Left lung (tissue), 10 donors: Measurements from ENCODE around the gene RPS19. TPM values are rescaled to one million over a fixed set of nuclear protein-coding genes. Genes with fewer than 3 reads are reported as not detected.

Experiments
- ATAC-seq: fragments of 200-7000 bp; cut with Tn5 transposase; one replicate; pipeline ENCODE4 v1.9.1; 2020; ENCODE audit warnings: moderate library complexity
- DNase-seq, 4 donors: peaks; one replicate each; pipeline ENCODE4 v3.0.0-alpha.2; 2013 to 2020
- H3K27ac ChIP-seq, 2 donors: fragments of 200-600 bp; sonication (generic) in 1 of 2; one replicate each; pipeline versions ENCODE4 v1.5.0 to v1.8.0; 2020 to 2021
- H3K27me3 ChIP-seq, 2 donors: fragments of 200-600 bp; sonication (generic) in 1 of 2; one replicate each; pipeline versions ENCODE4 v1.5.0 to v1.8.0; 2020 to 2021
- H3K36me3 ChIP-seq, 2 donors: fragments of 200-600 bp; sonication (generic) in 1 of 2; one replicate each; pipeline versions ENCODE4 v1.5.0 to v1.8.0; 2020 to 2021
- H3K4me1 ChIP-seq, 2 donors: fragments of 200-600 bp; one replicate each; pipeline ENCODE4 v1.8.0; 2021
- H3K4me3 ChIP-seq, 2 donors: fragments of 200-600 bp; sonication (generic) in 1 of 2; one replicate each; pipeline versions ENCODE4 v1.5.0 to v1.8.0; 2020 to 2021; ENCODE audit warnings: mild to moderate bottlenecking in 1 of 2
- H3K9me3 ChIP-seq, 2 donors: fragments of 200-600 bp; sonication (generic) in 1 of 2; one replicate each; pipeline versions ENCODE4 v1.5.0 to v1.8.0; 2020 to 2021
- intact Hi-C, 2 donors: fragments of 100-400 bp; cut with DNase I; formaldehyde crosslinking; loops; one replicate each; pipeline versions ENCODE4 v1.11.2 to v1.14.2; 2022
- polyA plus RNA-seq, 6 donors: library from polyadenylated mRNA; unstranded; fragments of 120-200 nt; gene quantifications; one replicate each; pipeline ENCODE4 v1.2.1, GENCODE V29; 2013; ENCODE audit not compliant: insufficient read length in 6 of 6
- total RNA-seq, 2 donors: library from RNA; stranded (reverse); fragmentation: NEBNext Ultra II Directional; extraction: Animal tissue kit (Norgen Biotek cat#: 25700); gene quantifications; one replicate each; pipeline ENCODE4 v1.2.1, GENCODE V29; 2021
- TF ChIP-seq, protein P1 (sequence below), 2 donors: fragments of 200-600 bp; sonication (generic) in 1 of 2; IDR thresholded peaks; one replicate each; pipeline versions ENCODE4 v1.5.0 to v1.8.0; 2021; ENCODE audit warnings: antibody characterized with exemption in 2 of 2
- donor health status: DM: no; HTN: yes; CAD: no.
- donor health status: DM: no; HTN: no; CAD: no.

The RPS19 gene
- total and polyA plus RNA-seq, 8 donors, result 1,560 to 2,456 (median 1,910) TPM

DNA sequence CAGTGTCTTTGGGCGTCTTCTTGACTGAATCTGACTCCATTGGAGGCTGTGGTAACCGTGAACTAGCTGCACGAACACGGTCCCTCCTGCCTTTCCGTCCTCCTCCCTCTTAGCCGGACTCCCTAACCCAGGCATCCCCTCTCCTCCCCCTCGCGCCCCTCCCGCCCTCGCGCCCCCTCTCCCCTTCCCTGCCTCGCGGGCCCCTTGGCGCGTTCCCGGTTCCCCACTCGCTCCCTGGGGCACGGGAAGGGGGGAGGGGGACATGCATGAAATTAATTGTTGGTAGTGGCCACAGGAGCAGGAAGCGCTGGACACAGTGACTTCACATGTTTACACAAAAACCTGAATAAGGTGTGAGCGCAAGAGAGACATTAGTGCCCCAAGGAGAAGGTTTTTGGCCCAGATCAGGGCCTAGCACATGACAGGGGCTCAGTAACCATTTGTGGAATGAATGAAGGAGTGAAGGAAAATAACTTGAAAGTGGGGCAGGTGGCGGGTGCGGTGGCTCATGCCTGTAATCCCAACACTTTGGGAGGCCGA lies 14.9 kb upstream of the RPS19 start:
- peaks cover 0 to 29% of the 10 kb centered on the region in 2 donors for H3K27me3 ChIP-seq
- DNase-seq (no peak), ATAC-seq (no peak)
- H3K9me3 ChIP-seq, result no peaks in the 10 kb centered on the region
- no peak overlapping the region for H3K4me3 ChIP-seq
- no peaks in the 10 kb centered on the region for H3K4me1 ChIP-seq
- TF ChIP-seq, protein P1, sequence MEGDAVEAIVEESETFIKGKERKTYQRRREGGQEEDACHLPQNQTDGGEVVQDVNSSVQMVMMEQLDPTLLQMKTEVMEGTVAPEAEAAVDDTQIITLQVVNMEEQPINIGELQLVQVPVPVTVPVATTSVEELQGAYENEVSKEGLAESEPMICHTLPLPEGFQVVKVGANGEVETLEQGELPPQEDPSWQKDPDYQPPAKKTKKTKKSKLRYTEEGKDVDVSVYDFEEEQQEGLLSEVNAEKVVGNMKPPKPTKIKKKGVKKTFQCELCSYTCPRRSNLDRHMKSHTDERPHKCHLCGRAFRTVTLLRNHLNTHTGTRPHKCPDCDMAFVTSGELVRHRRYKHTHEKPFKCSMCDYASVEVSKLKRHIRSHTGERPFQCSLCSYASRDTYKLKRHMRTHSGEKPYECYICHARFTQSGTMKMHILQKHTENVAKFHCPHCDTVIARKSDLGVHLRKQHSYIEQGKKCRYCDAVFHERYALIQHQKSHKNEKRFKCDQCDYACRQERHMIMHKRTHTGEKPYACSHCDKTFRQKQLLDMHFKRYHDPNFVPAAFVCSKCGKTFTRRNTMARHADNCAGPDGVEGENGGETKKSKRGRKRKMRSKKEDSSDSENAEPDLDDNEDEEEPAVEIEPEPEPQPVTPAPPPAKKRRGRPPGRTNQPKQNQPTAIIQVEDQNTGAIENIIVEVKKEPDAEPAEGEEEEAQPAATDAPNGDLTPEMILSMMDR (IDR thresholded peaks at IDR 0.05), result no peak
- no peak overlapping the region for H3K27ac ChIP-seq
- intact Hi-C loops, result no loop called here
- no peaks in the 10 kb centered on the region for H3K36me3 ChIP-seq

DNA sequence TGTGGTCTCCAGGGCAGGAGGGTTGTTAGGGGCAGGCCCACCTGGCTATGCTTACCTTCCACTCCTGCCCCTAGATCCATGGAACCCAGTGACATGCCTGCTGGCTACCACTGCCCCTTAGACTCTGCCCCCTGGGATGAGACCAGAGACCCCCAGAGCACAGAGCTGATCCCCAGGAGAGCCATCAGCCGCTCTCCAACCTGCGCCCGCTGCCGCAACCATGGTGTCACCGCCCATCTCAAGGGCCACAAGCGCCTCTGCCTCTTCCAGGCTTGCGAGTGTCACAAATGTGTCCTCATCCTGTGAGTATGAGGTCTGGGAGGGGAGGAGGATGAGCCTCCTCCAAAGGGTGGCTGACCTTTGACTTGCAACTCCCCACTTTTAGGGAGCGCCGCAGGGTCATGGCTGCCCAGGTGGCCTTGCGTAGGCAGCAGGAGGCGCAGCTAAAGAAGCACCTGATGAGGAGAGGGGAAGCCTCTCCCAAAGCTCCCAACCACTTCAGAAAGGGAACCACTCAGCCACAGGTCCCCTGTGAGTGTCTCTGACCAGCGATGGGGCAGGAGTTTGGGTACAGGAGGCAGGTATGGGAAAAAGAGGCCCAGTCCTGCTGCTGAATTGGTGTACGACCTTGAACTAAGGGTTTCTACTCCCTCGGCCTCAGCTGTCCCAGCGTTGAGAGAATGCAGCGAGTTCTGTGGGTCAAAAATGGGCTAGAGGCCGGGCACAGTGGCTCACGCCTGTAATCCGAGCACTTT lies 12.5 kb upstream of the RPS19 start:
- TF ChIP-seq, protein P1 (IDR thresholded peaks at IDR 0.05), result no peak
- ATAC-seq, result no peak

DNA sequence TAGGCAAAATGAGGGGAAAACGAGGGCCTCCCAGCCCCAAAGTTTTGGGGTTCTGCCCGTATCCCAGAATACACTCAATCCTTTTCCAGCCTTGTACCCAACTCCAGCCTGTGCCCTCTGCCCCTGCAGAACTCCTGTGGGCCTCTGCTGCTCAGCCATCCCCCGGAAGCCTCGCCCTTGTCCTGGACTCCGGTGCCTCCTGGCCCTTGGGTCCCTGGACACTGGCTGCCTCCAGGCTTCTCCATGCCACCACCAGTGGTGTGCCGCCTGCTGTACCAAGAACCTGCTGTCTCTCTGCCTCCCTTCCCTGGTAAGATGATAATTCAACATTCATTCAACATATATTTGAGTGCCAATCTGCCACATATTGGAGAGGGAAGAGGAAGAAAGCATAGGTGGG lies 11.4 kb upstream of the RPS19 start:
- Histone ChIP-seq H3K27ac (no peak overlapping the region), H3K4me3 (no peak overlapping the region), H3K9me3 (no peaks in the 10 kb centered on the region), H3K4me1 (no peaks in the 10 kb centered on the region), H3K36me3 (no peaks in the 10 kb centered on the region), H3K27me3 (peaks cover 0 to 13% of the 10 kb centered on the region in 2 donors)
- TF ChIP-seq, protein P1 (IDR thresholded peaks at IDR 0.05), result no peak
- ATAC-seq (no peak), DNase-seq (no peak)
- intact Hi-C loops, result no loop called here

More for the DNA sequence above, 12.5 kb upstream of the RPS19 start:
- Histone ChIP-seq H3K4me1 (no peaks in the 10 kb centered on the region), H3K36me3 (no peaks in the 10 kb centered on the region), H3K4me3 (no peak overlapping the region), H3K9me3 (no peaks in the 10 kb centered on the region), H3K27ac (no peak overlapping the region), H3K27me3 (peaks cover 0 to 13% of the 10 kb centered on the region in 2 donors)
- intact Hi-C loops, result no loop called here
- DNase-seq, result no peak

DNA sequence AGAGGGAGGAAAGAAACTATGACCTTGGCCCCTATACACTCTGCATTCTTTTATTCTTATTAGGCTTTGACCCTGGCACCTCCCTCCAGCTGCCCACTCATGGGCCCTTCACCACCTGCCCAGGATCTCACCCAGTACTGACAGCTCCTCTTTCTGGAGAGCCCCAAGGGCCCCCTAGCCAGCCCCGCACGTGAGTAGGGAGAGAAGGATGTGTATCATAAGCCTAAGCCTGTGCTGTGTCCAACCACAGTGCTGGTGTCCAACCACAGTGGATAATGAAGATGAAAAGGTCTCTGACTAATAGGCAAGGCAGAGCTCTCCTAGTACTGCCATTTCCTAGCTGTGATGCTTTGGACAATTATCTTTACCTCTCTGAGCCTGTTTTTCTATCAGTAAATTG lies 11.0 kb upstream of the RPS19 start:
- H3K27me3 ChIP-seq, result peaks cover 0 to 13% of the 10 kb centered on the region in 2 donors
- TF ChIP-seq, protein P1 (IDR thresholded peaks at IDR 0.05), result no peak
- intact Hi-C loops, result no loop called here
- no peak for ATAC-seq
- no peaks in the 10 kb centered on the region for H3K4me1 ChIP-seq
- no peaks in the 10 kb centered on the region for H3K9me3 ChIP-seq
- no peak overlapping the region for H3K4me3 ChIP-seq
- no peak overlapping the region for H3K27ac ChIP-seq
- no peaks in the 10 kb centered on the region for H3K36me3 ChIP-seq
- no peak for DNase-seq

DNA sequence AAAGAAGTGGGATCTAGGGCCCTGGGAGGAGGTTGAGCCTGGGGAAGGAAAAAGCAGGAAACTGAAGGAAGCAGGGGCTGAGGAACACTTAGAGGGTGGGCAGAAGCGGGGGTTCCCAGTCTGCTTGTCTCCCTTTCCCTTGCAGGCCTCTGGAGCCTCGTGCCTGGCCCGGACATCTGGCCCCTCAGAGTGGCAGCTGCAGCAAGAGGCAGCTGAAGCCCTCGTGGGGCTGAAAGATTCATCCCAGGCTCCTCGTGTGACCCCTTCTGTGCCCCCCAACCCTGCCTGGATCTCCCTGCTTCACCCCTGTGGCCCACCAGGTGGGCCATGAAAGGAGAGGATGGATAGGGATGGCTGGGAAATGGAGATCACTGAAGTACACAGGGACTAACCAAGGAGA lies 9.7 kb upstream of the RPS19 start:
- Histone ChIP-seq H3K36me3 (no peaks in the 10 kb centered on the region), H3K9me3 (no peaks in the 10 kb centered on the region), H3K27me3 (peaks cover 0 to 13% of the 10 kb centered on the region in 2 donors), H3K4me1 (no peaks in the 10 kb centered on the region), H3K27ac (no peak overlapping the region), H3K4me3 (no peak overlapping the region)
- TF ChIP-seq, protein P1 (IDR thresholded peaks at IDR 0.05), result no peak
- ATAC-seq (no peak), DNase-seq (no peak)
- intact Hi-C loops, result no loop called here
